Heart left ventricle (tissue), 16 donors: Measurements from ENCODE around the gene ZNF521. TPM values are rescaled to one million over a fixed set of nuclear protein-coding genes. Genes with fewer than 3 reads are reported as not detected.

Experiments used
- ATAC-seq, 4 donors: fragments of 200-7000 bp; cut with Tn5 transposase; one replicate each; pipeline ENCODE4 v1.9.1; 2020 to 2022; ENCODE audit warnings: moderate library complexity in 4 of 4, mild to moderate bottlenecking in 3 of 4, moderate number of reproducible peaks in 1 of 4
- DNase-seq, 5 donors: peaks; one replicate each; pipeline ENCODE4 v3.0.0-alpha.2; 2020
- H3K27ac ChIP-seq, 12 donors: fragments of 200-600 bp; sonication (generic) in 4 of 12; one replicate each; pipeline versions ENCODE4 v1.5.0 to v1.8.0; 2016 to 2022; ENCODE audit warnings: mild to moderate bottlenecking in 2 of 12
- H3K27me3 ChIP-seq, 9 donors: fragments of 200-600 bp; sonication (generic) in 2 of 9; one replicate each; pipeline versions ENCODE4 v1.5.1 to v1.8.0; 2016 to 2022; ENCODE audit warnings: mild to moderate bottlenecking in 3 of 9
- H3K36me3 ChIP-seq, 9 donors: fragments of 200-600 bp; sonication (generic) in 2 of 9; one replicate each; pipeline versions ENCODE4 v1.5.0 to v1.8.0; 2018 to 2022; ENCODE audit warnings: mild to moderate bottlenecking in 2 of 9
- H3K4me1 ChIP-seq, 12 donors: fragments of 200-600 bp; sonication (generic) in 4 of 12; one replicate each; pipeline versions ENCODE4 v1.5.0 to v1.8.0; 2016 to 2022; ENCODE audit warnings: mild to moderate bottlenecking in 3 of 12
- H3K4me3 ChIP-seq, 12 donors: fragments of 200-600 bp; sonication (generic) in 4 of 12; one replicate each; pipeline versions ENCODE4 v1.5.0 to v1.8.0; 2017 to 2022; ENCODE audit warnings: mild to moderate bottlenecking in 9 of 12, moderate library complexity in 4 of 12
- H3K9me3 ChIP-seq, 12 donors: fragments of 200-600 bp; sonication (generic) in 4 of 12; one replicate each; pipeline versions ENCODE4 v1.5.0 to v1.8.0; 2016 to 2022; ENCODE audit warnings: mild to moderate bottlenecking in 1 of 12
- POLR2A ChIP-seq, 2 donors: fragments of 450-650 bp; IDR thresholded peaks; one replicate each; pipeline ENCODE4 v1.6.1; 2017; ENCODE audit warnings: antibody characterized with exemption in 2 of 2, mild to moderate bottlenecking in 2 of 2, moderate library complexity in 2 of 2
- WGBS, 4 donors: extraction: QIAGEN DNeasy Blood & Tissue Kit in 2 of 4; methylation state at CpG; one replicate each; pipeline versions ENCODE4 v1.1.5 to v1.1.7; 2013 to 2018; 5-methylcytosine and 5-hydroxymethylcytosine counted together
- intact Hi-C, 10 donors: fragments of 100-400 bp; cut with DNase I; formaldehyde crosslinking; loops; one replicate each; pipeline versions ENCODE4 v1.11.1 to v1.14.2; 2022
- polyA plus RNA-seq, 2 donors: library from polyadenylated mRNA; stranded (reverse); fragments of 200-250 nt; gene quantifications; one replicate each; pipeline ENCODE4 v1.2.3, GENCODE V29; 2013
- total RNA-seq, 9 donors: library from RNA; depleted of rRNA in 2 of 9; stranded (reverse); fragments of >200 nt in 2 of 9; fragmentation: NEBNext Ultra II Directional in 3 of 9; extraction: Animal tissue kit (Norgen Biotek cat#: 25700) in 3 of 9; gene quantifications; one replicate each; pipeline versions ENCODE4 v1.1.0 to v1.2.4, GENCODE V29; 2016 to 2023
- TF ChIP-seq, protein P1 (sequence below), 12 donors: fragments of 200-600 bp; sonication (generic) in 4 of 12; IDR thresholded peaks; one replicate each; pipeline versions ENCODE4 v1.5.0 to v1.8.0; 2018 to 2022; ENCODE audit warnings: antibody characterized with exemption in 12 of 12, mild to moderate bottlenecking in 5 of 12
- donor health status: ischemic (EF 13 %, LVEDD 7.1; RV severe dilation, severe dysfunction).
- donor health status: healthy with polysubstance abuse.
- donor health status: DM: no; HTN: yes; CAD: no.
- donor health status: DM: no; HTN: no; CAD: no.
- donor health status: ischemic (EF 25% LVEDD 6.9; RV normal size, moderate dysfunction).
- donor health status: ischemic (EF 25% LVEDD 5.7; RV mildly dilated, moderate dysfunction).
- donor health status: healthy.
- donor health status: DM: yes; HTN: yes; CAD: no.
- donor health status: ischemic (EF 35%, LVEDD 5.7; RV mildly dilated, moderate dysfunction).
- donor health status: nonischemic (EF 11% LVEDD 7.7; RV severe dilation, severe dysfunction).
- donor health status: DM: yes; HTN: yes; CAD: no.
- donor health status: PGD.
- donor health status: ischemic (EF 29% LVEDD 5.4; RV normal size, mild dysfunction).
- donor health status: nonischemic (EF 23%, LVEDD 6.1; RV moderate dilation, normal function).

The ZNF521 gene
- total and polyA plus RNA-seq, 11 donors = 1.5 to 24.4 (median 14.9) TPM

DNA sequence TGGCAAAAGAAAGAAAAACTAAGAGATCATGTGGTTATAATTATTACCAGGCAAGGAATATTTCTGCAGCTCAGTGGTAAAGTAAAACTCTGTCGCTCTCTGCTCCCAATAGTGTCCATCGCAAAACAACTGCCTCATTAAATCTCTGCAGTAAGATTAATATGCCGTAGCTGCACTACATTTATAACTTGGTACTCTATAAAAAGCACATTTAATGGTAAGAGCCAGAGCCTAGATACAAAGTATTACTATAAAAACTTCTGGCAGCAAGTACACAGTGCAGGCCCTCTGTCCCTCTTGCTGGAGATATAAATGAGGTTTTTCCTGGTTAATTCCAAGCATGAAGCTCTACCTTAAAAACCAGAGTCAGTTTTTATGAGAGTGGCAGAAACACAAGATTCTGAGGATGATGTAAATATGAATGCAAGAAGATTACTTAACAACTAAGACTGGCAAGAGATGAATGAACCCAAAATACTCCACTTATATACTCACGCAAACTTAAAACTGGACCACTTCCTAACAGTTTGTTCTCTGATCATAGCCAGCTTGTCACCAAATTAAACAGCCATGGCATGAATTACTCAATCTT is 25.5 kb downstream of the ZNF521 start:
- H3K27me3 ChIP-seq = no peaks in the 10 kb centered on the region
- peaks cover 0 to 6% (median 3%) of the 10 kb centered on the region in 9 donors for H3K36me3 ChIP-seq
- H3K27ac ChIP-seq = peak overlapping the region in 5 of 12 donors; percentile 1 to 60 (median 13)
- no peak for DNase-seq
- peak overlapping the region in 2 of 12 donors; percentile 3 to 7 for H3K4me3 ChIP-seq
- ATAC-seq = peak; percentile 16 to 73 (median 54)
- no peaks in the 10 kb centered on the region for H3K9me3 ChIP-seq
- peaks cover 0 to 54% (median 27%) of the 10 kb centered on the region in 12 donors for H3K4me1 ChIP-seq
- intact Hi-C loops = no loop called here
- 32 to 42% (median 36%) methylated on average over 4 of the region's 4 CpGs for WGBS, 4 donors
- TF ChIP-seq POLR2A (IDR thresholded peaks at IDR 0.05) = no peak
- TF ChIP-seq, protein P1, sequence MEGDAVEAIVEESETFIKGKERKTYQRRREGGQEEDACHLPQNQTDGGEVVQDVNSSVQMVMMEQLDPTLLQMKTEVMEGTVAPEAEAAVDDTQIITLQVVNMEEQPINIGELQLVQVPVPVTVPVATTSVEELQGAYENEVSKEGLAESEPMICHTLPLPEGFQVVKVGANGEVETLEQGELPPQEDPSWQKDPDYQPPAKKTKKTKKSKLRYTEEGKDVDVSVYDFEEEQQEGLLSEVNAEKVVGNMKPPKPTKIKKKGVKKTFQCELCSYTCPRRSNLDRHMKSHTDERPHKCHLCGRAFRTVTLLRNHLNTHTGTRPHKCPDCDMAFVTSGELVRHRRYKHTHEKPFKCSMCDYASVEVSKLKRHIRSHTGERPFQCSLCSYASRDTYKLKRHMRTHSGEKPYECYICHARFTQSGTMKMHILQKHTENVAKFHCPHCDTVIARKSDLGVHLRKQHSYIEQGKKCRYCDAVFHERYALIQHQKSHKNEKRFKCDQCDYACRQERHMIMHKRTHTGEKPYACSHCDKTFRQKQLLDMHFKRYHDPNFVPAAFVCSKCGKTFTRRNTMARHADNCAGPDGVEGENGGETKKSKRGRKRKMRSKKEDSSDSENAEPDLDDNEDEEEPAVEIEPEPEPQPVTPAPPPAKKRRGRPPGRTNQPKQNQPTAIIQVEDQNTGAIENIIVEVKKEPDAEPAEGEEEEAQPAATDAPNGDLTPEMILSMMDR (IDR thresholded peaks at IDR 0.05) = no peak

- Histone ChIP-seq H3K27ac (no peak overlapping the region), H3K36me3 (peaks cover 0 to 34% (median 11%) of the 10 kb centered on the region in 9 donors), H3K27me3 (no peaks in the 10 kb centered on the region), H3K9me3 (no peaks in the 10 kb centered on the region), H3K4me1 (peaks cover 0 to 40% (median 21%) of the 10 kb centered on the region in 12 donors), H3K4me3 (no peak overlapping the region)
- WGBS, 4 donors = 78 to 85% (median 82%) methylated on average over 4 of the region's 4 CpGs
- no peak for ATAC-seq
- DNase-seq = no peak
- intact Hi-C loops = no loop called here
- TF ChIP-seq, protein P1 (IDR thresholded peaks at IDR 0.05) = no peak
- no peak for TF ChIP-seq POLR2A (IDR thresholded peaks at IDR 0.05)
Measured at GRCh38 chr18:25322806-25323205, 29.2 kb downstream of the ZNF521 start.

- WGBS, 4 donors = 84 to 94% (median 92%) methylated on average over 9 of the region's 9 CpGs
Measured at GRCh38 chr18:25316381-25317018, 35.5 kb downstream of the ZNF521 start.

DNA sequence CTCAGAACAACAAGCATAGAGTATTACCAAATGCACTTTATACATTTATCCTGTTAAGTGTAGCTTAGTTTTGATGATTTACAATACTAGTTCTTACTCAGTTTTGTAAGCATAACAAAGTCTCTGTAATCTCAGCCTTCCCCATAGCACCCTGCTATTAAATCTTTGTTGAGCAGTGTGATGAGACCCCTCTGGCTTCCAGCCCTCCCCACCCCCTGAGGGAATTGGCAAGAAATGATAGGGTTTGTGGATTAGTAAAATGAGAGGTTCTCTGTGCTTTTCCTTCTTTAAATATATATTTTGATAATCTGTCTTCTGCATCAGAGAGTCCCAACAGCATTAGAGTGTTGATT is 37.2 kb downstream of the ZNF521 start:
- Histone ChIP-seq H3K36me3 (peaks cover 0 to 14% (median 0%) of the 10 kb centered on the region in 9 donors), H3K9me3 (no peaks in the 10 kb centered on the region), H3K27ac (no peak overlapping the region), H3K4me3 (no peak overlapping the region), H3K27me3 (no peaks in the 10 kb centered on the region), H3K4me1 (peaks cover 0 to 25% (median 6%) of the 10 kb centered on the region in 12 donors)
- ATAC-seq = no peak
- intact Hi-C loops = no loop called here
- TF ChIP-seq, protein P1 (IDR thresholded peaks at IDR 0.05) = no peak
- TF ChIP-seq POLR2A (IDR thresholded peaks at IDR 0.05) = no peak
- no peak for DNase-seq

More at GRCh38 chr18:25316381-25317018, 35.5 kb downstream of the ZNF521 start:
- H3K27me3 ChIP-seq = no peaks in the 10 kb centered on the region
- peaks cover 0 to 15% (median 4%) of the 10 kb centered on the region in 12 donors for H3K4me1 ChIP-seq
- DNase-seq (no peak), ATAC-seq (no peak)
- intact Hi-C loops = no loop called here
- TF ChIP-seq, protein P1 (IDR thresholded peaks at IDR 0.05) = no peak
- TF ChIP-seq POLR2A (IDR thresholded peaks at IDR 0.05) = no peak
- H3K4me3 ChIP-seq = no peak overlapping the region
- peaks cover 0 to 29% (median 7%) of the 10 kb centered on the region in 9 donors for H3K36me3 ChIP-seq
- no peak overlapping the region for H3K27ac ChIP-seq
- no peaks in the 10 kb centered on the region for H3K9me3 ChIP-seq
